Hepatocyte (in vitro differentiated cells): Measurements from ENCODE around the gene PDE8B.

Source experiments
- EZH2phosphoT487 ChIP-seq: fragments of 200-600 bp; sonication (generic); IDR thresholded peaks from one replicate; pipeline ENCODE4 v1.6.1; 2018; ENCODE audit warnings: antibody characterized with exemption, mild to moderate bottlenecking, low read depth, moderate library complexity; ENCODE audit not compliant: unreplicated experiment, severe bottlenecking
- TF ChIP-seq, protein P1 (sequence below): fragments of 200-600 bp; sonication (generic); IDR thresholded peaks from 2 replicates; pipeline ENCODE4 v1.5.1; 2016; ENCODE audit warnings: antibody characterized with exemption, mild to moderate bottlenecking; ENCODE audit not compliant: poor library complexity

- TF ChIP-seq, protein P1, sequence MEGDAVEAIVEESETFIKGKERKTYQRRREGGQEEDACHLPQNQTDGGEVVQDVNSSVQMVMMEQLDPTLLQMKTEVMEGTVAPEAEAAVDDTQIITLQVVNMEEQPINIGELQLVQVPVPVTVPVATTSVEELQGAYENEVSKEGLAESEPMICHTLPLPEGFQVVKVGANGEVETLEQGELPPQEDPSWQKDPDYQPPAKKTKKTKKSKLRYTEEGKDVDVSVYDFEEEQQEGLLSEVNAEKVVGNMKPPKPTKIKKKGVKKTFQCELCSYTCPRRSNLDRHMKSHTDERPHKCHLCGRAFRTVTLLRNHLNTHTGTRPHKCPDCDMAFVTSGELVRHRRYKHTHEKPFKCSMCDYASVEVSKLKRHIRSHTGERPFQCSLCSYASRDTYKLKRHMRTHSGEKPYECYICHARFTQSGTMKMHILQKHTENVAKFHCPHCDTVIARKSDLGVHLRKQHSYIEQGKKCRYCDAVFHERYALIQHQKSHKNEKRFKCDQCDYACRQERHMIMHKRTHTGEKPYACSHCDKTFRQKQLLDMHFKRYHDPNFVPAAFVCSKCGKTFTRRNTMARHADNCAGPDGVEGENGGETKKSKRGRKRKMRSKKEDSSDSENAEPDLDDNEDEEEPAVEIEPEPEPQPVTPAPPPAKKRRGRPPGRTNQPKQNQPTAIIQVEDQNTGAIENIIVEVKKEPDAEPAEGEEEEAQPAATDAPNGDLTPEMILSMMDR: no peak
- no peak for TF ChIP-seq EZH2phosphoT487
Measured at GRCh38 chr5:77423022-77423750, 212.7 kb downstream of the PDE8B start.
